ENCODE data around the gene ARRB1.

GRCh38 chr11:75376175-75376574, 24.7 kb upstream of the ARRB1 start:
- TF ChIP-seq CTCF (IDR thresholded peaks at IDR 0.05) (no peak), POLR2A (IDR thresholded peaks at IDR 0.05) (no peak)
